ENCODE results near the gene EIF4E1B.

Gene EIF4E1B

GRCh38 chr5:176647843-176648473 is 17.5 kb downstream of the EIF4E1B start:
- DNase-seq: peak; percentile 15

DNA sequence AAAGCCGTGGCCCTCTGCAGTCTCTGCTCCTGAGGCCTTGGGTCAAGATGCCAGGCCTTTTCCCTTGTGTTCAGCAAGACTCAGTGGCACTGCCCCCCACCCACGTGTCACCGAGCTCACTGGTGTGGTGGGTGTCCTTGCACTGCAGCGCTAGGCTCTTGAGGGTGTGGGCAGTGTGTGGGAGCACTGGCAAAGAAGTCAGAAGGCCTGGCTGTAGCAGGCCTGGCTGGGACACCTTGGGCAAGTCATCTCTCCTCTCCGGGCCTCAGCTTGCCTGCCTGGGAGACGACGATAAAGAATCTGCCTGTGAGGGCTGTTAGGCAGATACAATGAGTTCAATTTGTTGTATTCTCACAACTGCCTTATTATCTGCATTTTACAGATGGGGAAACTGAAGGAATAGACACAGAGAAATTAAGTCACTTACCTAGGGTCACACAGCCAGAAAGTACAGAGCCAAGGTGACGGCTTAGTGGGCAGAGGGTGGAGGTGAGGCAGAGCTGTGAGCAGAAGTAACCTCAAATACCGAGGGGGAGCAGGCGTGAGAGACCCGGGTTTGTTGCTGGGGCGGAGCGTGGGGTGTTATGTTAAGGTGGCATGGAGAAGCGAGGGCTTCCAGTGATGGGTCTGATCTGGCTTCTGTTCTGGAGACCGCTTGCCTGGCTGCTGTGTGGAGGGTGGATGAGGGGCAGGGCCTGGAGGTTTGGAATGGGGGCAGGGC is 18.2 kb downstream of the EIF4E1B start:
- no peak for DNase-seq

GRCh38 chr5:176650354-176650884 is 19.9 kb downstream of the EIF4E1B start:
- DNase-seq: no peak

GRCh38 chr5:176651472-176651980 is 21.1 kb downstream of the EIF4E1B start:
- DNase-seq: no peak

- DNase-seq: no peak
Observed at GRCh38 chr5:176652136-176652535, 21.7 kb downstream of the EIF4E1B start.

- DNase-seq: no peak
Observed at GRCh38 chr5:176653401-176654385, 23.2 kb downstream of the EIF4E1B start.

DNA sequence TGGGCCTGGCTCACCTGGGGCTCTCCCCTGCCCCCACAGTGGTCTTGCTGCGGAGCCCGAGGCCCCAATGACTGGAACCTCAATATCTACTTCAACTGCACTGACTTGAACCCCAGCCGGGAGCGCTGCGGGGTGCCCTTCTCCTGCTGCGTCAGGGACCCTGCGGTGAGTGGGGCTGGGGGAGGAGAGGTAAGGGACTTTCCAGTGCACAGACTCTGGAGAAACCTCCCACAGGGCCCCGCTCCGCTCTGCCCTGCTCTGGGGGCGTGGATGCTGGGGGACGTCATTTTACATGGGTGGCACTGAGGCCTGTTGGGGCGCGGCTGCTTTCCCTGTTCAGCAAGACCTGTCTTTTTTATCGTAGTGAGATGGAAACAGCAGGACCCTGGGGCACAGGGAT is 24.4 kb downstream of the EIF4E1B start:
- DNase-seq: no peak

DNA sequence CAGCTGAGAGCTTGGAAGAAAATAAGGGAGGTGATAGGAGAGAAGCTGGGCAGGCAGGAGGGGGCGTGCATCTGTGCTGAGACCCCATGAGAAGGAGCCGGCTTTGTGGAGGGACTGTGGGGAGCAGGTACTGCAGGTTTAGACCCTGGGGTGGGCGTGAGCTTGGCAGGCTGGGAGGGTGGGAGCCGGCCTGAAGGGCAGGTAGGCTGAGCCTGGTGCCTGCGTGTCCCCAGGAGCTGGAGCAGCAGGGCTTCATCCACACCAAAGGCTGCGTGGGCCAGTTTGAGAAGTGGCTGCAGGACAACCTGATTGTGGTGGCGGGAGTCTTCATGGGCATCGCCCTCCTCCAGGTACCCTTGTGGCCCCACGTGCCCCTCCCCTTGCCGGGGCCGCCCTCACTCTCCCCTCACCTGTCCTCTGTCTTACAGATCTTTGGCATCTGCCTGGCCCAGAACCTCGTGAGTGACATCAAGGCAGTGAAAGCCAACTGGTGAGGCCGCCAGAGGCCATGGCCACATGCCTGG is 26.1 kb downstream of the EIF4E1B start:
- no peak for DNase-seq

DNA sequence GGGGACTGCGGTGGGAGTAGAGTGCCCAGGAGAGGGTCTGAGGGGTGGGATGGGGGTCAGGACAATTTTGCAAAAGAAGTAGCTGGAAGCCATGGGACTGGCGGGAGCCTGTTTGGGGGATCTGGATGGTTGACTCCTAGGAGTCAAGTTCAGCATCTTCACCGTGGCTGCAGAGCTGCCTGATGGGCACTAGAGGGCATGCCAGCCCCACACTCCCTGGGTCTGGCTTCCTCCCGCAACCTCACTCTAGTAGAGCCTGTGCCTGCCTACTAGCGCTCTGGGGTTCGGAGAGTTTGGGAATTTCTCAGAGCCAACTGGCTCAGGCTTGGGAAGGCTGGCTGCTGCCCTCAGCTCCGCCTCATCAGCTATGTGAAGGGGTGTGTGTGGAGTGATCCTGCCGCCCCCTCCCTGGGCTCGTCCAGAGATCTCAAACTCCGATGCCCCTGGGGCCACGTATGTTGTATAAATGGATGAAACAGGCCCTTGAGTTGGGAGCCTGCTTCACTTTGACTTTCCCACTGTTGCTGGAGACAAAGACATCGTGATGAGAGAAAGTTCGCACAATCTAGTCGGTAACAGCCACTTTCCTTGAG is 27.6 kb downstream of the EIF4E1B start:
- peak; percentile 33 for DNase-seq

DNA sequence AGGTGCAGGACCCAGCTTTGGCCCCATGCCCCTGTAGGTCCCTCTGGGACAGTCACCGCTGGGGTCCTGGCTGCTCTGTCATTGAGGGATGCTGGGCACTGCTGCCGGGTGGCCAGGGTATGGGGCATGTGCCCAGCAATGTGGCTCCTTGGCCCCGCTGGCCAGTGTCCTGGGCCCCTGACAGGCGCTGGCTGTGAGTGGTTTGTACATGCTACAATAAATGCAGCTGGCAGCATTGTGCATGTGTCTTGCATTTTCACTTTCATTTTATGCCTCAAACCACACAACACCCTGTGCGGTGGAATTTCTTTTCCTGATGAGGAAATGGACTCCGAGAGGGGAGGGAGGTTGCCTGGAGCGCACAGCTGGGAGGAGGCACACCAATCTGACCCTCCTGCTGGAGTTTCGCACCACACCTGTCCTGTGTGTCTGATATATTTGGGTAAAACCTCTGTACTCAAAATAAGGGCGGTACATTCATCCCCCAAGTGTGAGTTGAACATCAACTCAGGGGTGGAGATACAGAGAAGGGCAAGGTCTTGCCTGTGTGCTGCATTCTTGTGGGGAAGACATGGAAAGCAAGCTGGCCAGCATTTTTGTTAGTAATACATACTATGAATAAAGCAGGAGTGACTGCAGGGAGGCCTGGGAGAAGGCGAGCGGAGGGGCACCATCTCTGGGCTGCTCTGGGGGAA is 28.5 kb downstream of the EIF4E1B start:
- DNase-seq: no peak

DNA sequence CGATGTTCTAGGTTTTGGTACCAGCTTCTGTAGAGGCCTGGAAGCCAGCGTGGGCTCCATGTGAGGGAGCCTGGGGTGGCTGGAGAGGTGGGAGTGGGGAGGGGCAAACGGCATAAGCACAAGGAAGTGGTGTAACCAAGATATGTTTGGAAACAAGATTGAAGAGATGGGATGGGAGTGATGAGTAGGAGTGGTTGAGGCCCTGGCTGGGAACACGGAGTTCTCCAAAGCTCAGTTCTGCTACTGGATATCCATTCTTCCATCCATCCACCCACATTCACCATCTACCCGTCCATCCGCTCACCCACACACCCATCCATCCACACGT is 29.0 kb downstream of the EIF4E1B start:
- no peak for DNase-seq

DNA sequence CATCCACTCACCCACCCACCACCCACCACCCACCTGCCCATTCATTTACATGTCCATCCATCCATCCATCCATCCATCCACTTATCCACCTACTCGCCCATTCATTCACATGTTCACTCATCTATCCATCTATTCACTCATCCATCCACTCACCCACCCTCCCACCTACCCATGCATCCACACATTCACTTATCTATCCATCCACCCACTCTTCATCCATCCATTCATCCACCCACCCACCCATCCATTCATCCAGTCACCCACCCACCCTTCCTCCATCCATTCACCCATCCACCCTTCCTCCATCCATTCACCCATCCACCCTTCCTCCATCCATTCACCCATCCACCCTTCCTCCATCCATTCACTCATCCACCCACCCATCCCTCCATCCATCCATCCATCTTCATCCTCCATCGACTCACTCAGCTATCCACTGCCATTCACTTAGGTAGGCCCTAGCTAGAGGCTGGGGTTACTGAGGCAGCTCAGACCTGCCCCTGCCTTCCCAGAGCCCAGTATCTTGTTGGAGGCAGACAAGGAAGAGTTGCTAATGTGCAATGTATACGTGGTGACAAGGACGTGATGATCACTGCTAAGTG is 29.5 kb downstream of the EIF4E1B start:
- no peak for DNase-seq

DNA sequence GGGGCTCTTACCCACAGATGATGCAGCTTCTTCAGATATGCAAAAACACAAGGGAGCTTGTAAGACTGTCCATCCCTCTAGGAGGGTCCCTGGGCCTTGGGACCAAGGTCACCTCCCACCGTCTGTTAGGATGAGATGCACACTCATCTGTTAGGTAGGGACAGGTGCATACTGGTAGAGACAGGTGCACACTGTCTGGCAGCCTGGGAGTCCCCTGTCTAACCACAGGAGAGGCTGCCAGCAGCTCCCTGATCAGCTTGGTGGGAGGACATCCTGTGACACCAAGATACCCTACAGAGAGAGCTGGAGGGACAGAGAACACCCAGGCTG is 30.0 kb downstream of the EIF4E1B start:
- no peak for DNase-seq

GRCh38 chr5:176660860-176661641 is 30.6 kb downstream of the EIF4E1B start:
- peak; percentile 45 for DNase-seq

- no peak for DNase-seq
Observed at GRCh38 chr5:176661676-176662075, 31.2 kb downstream of the EIF4E1B start.

DNA sequence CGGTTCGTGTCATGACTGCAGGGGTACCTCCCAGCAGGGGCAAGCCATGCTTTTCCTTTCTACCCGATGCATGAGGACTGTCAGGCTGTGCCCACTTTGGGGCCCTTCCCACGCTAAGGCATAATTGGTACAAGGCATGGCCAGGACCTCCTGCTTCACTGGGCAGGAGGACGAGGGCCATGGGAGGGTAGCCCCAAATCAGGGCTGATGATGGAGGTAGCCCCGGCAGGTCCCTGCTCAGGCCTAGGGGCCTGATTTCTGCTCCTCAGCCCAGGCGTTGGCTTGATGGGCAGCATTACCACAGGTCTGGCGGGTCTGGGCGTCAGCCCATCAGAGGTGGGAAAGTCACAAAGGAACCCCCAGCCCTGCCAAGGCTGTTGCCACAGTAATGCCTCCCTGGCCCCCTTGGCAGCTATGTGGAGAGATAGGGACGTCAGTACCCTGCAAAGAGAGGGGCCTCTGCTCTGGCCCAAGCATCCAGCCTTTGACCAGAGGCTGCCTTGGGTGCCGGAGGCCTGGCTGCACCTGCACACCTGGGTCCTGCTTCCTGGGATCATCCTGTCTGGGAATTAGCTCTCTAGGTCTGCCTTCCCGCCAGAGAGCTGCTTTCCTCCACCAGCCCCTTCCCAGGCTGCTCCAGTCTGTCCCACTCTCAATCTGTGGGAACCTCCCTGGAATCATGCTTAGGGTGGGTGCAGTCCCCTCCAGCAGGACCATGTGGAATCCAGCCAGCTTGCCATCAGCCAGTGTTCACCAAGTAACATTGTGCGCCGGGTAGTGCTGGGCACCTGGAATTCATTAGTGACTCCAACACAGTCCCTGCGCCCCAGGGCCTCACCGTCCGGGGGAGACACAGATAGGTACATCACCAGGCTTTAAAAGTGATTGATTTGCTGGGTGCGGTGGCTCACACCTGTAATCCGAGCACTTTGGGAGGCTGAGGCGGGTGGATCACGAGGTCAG is 32.2 kb downstream of the EIF4E1B start:
- no peak for DNase-seq

GRCh38 chr5:176663566-176663965 is 33.1 kb downstream of the EIF4E1B start:
- DNase-seq: no peak

- DNase-seq: no peak
Observed at GRCh38 chr5:176664479-176664878, 34.0 kb downstream of the EIF4E1B start.

DNA sequence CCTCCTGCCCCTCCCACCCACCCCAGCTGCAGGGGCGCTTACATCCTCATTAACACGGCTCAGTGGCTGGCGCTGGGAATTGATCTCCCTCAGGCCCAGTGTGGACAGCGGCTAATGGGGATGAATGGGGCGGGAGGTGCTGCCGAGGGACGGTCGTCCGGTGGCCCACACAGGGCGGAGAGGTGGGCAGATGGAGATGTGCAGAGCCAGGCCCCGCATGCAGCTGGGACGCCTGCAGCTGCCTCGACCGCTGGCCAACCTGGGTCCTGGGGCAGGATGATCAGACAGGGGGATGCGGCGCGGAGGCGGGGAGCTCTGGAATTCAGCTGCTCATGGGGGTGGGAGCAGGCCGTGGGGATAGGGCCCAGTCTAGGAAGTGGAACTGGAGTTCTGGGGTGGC is 34.4 kb downstream of the EIF4E1B start:
- DNase-seq: no peak

GRCh38 chr5:176665517-176665916 is 35.0 kb downstream of the EIF4E1B start:
- no peak for DNase-seq

Measured in NCI-H748 treated with DMSO at 0.1 percent for 48 hours (cell line).